ENCODE measurements around the gene NANOS2. TPM values are rescaled to one million over a fixed set of nuclear protein-coding genes. Genes with fewer than 3 reads are reported as not detected.
A peak's percentile ranks its signal among the peaks of the same experiment; 100 is the strongest.
"Not testable (repeated sequence)": the region's sequence is repeated elsewhere in the genome, so short reads cannot be mapped to it uniquely, and the experiment has no call there.

The NANOS2 gene
- total and polyA plus RNA-seq, 2 of the 4 experiments (the other 2 are of a cell fraction), result not detected

- H2BK20ac ChIP-seq (ENCODE audit: low read depth, low read length); H3K4ac ChIP-seq (ENCODE audit: low read depth, low read length); H2AFZ ChIP-seq (replicated peaks; ENCODE audit: low read length, poor library complexity); H2BK5ac ChIP-seq (ENCODE audit: low read depth, low read length, poor library complexity, severe bottlenecking); H3K23ac ChIP-seq (ENCODE audit: low read depth, low read length); H3K27me3 ChIP-seq (ENCODE audit: control insufficient read depth, insufficient read depth, low read length); ATAC-seq (ENCODE audit: low read depth); H2BK120ac ChIP-seq (ENCODE audit: low read depth, low read length); H4K8ac ChIP-seq (ENCODE audit: low read depth in 2 of 2, low read length in 2 of 2); H2AK5ac ChIP-seq (ENCODE audit: low read depth, low read length); H3K4me1 ChIP-seq (ENCODE audit: control insufficient read depth, insufficient read depth, low read length); H3K14ac ChIP-seq (replicated peaks; ENCODE audit: low read depth, low read length); BruUV-seq (replicated peaks); H3K4me2 ChIP-seq (ENCODE audit: low read depth, low read length); H3K27ac ChIP-seq (ENCODE audit: insufficient read depth, low read length); H3K56ac ChIP-seq (ENCODE audit: extremely low read depth, insufficient read depth, low read length); POLR2A ChIA-PET (ENCODE audit: unreplicated experiment); H3K4me3 ChIP-seq (ENCODE audit: insufficient read depth, low read depth, low read length); H3K9me1 ChIP-seq (ENCODE audit: insufficient read depth, low read length); intact Hi-C loops (cut with micrococcal nuclease); H4K20me1 ChIP-seq (ENCODE audit: insufficient read depth, low read length); in situ Hi-C loops (cut with MboI; ENCODE audit: low sequenced_read_pairs); H2BK15ac ChIP-seq (ENCODE audit: low read depth, low read length); dilution Hi-C loops (cut with HindIII; ENCODE audit: low sequenced_read_pairs, unreplicated experiment); H4K5ac ChIP-seq (ENCODE audit: low read depth, low read length); H3K18ac ChIP-seq (ENCODE audit: low read depth, low read length); H3K9ac ChIP-seq (ENCODE audit: low read depth, low read length); H4K91ac ChIP-seq (ENCODE audit: insufficient read depth, low read depth, low read length); DNase-seq; H3K9me3 ChIP-seq (ENCODE audit: control insufficient read depth, insufficient read depth, low read length): not testable (repeated sequence)
- Histone ChIP-seq H3K36me3 (ENCODE audit: control insufficient read depth, insufficient read depth, low read length) (peaks cover 32% of the 10 kb centered on the region), H3K79me1 (ENCODE audit: low read depth in 1 of 2, low read length in 2 of 2) (peaks cover 8 to 15% of the 10 kb centered on the region in 2 experiments), H2AK9ac (replicated peaks; ENCODE audit: low read depth, low read length, poor library complexity) (peak overlapping the region; percentile 55)
- WGBS, 2 experiments (ENCODE audit: extremely low coverage in 2 of 2, insufficient read length in 1 of 2), result 90% methylated on average over 5 of the region's 12 CpGs; no CpG with 5 or more reads in 1 of the 2 experiments
- CTCF ChIA-PET, result interaction anchor here (0.7 kb wide), 1 partner anchor 32 kb away, joined by 4 read pairs; no protein-coding TSS in a partner anchor
These were observed 18.5 kb downstream of the NANOS2 start for GRCh38 chr19:45895983-45896599.
